Measurements from ENCODE around the gene KLRC2.
"Not testable (repeated sequence)": the region's sequence is repeated elsewhere in the genome, so short reads cannot be mapped to it uniquely, and the experiment has no call there.

The KLRC2 gene

GRCh38 chr12:10404798-10405197 is 31.0 kb downstream of the KLRC2 start:
- no peak for DNase-seq

- DNase-seq, result no peak
These were observed 35.0 kb downstream of the KLRC2 start for GRCh38 chr12:10400829-10401228.

- DNase-seq, result no peak
These were observed 37.6 kb downstream of the KLRC2 start for GRCh38 chr12:10398168-10398567.

- DNase-seq, result no peak
These were observed 38.5 kb downstream of the KLRC2 start for GRCh38 chr12:10397296-10397695.

GRCh38 chr12:10396176-10396575 is 39.6 kb downstream of the KLRC2 start:
- not testable (repeated sequence) for DNase-seq

GRCh38 chr12:10395390-10395998 is 40.3 kb downstream of the KLRC2 start:
- no peak for DNase-seq

GRCh38 chr12:10394531-10395152 is 41.2 kb downstream of the KLRC2 start:
- not testable (repeated sequence) for DNase-seq

GRCh38 chr12:10393291-10393690 is 42.5 kb downstream of the KLRC2 start:
- DNase-seq, result no peak

- DNase-seq, result no peak
These were observed 43.3 kb downstream of the KLRC2 start for GRCh38 chr12:10392394-10392930.

- DNase-seq, result not testable (repeated sequence)
These were observed 44.8 kb downstream of the KLRC2 start for GRCh38 chr12:10390991-10391390.

GRCh38 chr12:10389904-10390303 is 45.9 kb downstream of the KLRC2 start, which contains the start of gene KLRK1:
Gene KLRK1 (minus strand): TSS chr12:10390041. CDS start chr12:10388810, 1,231 bp downstream.
- DNase-seq, result no peak

- no peak for DNase-seq
These were observed 47.0 kb downstream of the KLRC2 start for GRCh38 chr12:10388624-10389413.

GRCh38 chr12:10387498-10387897 is 48.3 kb downstream of the KLRC2 start:
- not testable (repeated sequence) for DNase-seq

- no peak for DNase-seq
These were observed 49.0 kb downstream of the KLRC2 start for GRCh38 chr12:10386857-10387256.

GRCh38 chr12:10385166-10385613 is 50.6 kb downstream of the KLRC2 start:
- no peak for DNase-seq

- no peak for DNase-seq
These were observed 51.6 kb downstream of the KLRC2 start for GRCh38 chr12:10384191-10384590.

- no peak for DNase-seq
These were observed 53.7 kb downstream of the KLRC2 start for GRCh38 chr12:10381928-10382628.
